GM21360 (cell line): ENCODE results near the gene FGF12.

Source experiments
- ATAC-seq: cut with Tn5 transposase; IDR thresholded peaks from one replicate; pipeline ENCODE4 v1.9.1; 2021; ENCODE audit warnings: mild to moderate bottlenecking, moderate library complexity; ENCODE audit not compliant: unreplicated experiment

Gene FGF12

GRCh38 chr3:192219926-192220325, 507.4 kb downstream of the FGF12 start:
- no peak for ATAC-seq

- ATAC-seq: no peak
Observed at GRCh38 chr3:192216067-192216466, 511.3 kb downstream of the FGF12 start.

GRCh38 chr3:192212979-192213378, 514.4 kb downstream of the FGF12 start:
- no peak for ATAC-seq

GRCh38 chr3:192212335-192212734, 515.0 kb downstream of the FGF12 start:
- ATAC-seq: no peak

GRCh38 chr3:192207651-192208050, 519.7 kb downstream of the FGF12 start:
- ATAC-seq: no peak

GRCh38 chr3:192207239-192207638, 520.1 kb downstream of the FGF12 start:
- no peak for ATAC-seq

- ATAC-seq: no peak
Observed at GRCh38 chr3:192194085-192194484, 533.3 kb downstream of the FGF12 start.

GRCh38 chr3:192188218-192188835, 539.0 kb downstream of the FGF12 start:
- peak; percentile 97 for ATAC-seq

GRCh38 chr3:192187485-192188051, 539.8 kb downstream of the FGF12 start:
- no peak for ATAC-seq

- ATAC-seq: no peak
Observed at GRCh38 chr3:192186498-192186897, 540.8 kb downstream of the FGF12 start.

- ATAC-seq: no peak
Observed at GRCh38 chr3:192186045-192186444, 541.3 kb downstream of the FGF12 start.

GRCh38 chr3:192183109-192183508, 544.2 kb downstream of the FGF12 start:
- ATAC-seq: no peak

GRCh38 chr3:192181151-192181550, 546.2 kb downstream of the FGF12 start:
- ATAC-seq: no peak

GRCh38 chr3:192177383-192177782, 550.0 kb downstream of the FGF12 start:
- no peak for ATAC-seq

GRCh38 chr3:192174283-192174682, 553.1 kb downstream of the FGF12 start:
- ATAC-seq: no peak

GRCh38 chr3:192171213-192171612, 556.1 kb downstream of the FGF12 start:
- ATAC-seq: no peak

- ATAC-seq: no peak
Observed at GRCh38 chr3:192170659-192171058, 556.7 kb downstream of the FGF12 start.

GRCh38 chr3:192170031-192170430, 557.3 kb downstream of the FGF12 start:
- no peak for ATAC-seq

- ATAC-seq: no peak
Observed at GRCh38 chr3:192169332-192169915, 557.9 kb downstream of the FGF12 start.

- ATAC-seq: no peak
Observed at GRCh38 chr3:192168202-192168601, 559.1 kb downstream of the FGF12 start.

GRCh38 chr3:192165552-192165951, 561.8 kb downstream of the FGF12 start:
- ATAC-seq: no peak

- ATAC-seq: no peak
Observed at GRCh38 chr3:192161661-192162060, 565.7 kb downstream of the FGF12 start.

GRCh38 chr3:192156382-192156781, 571.0 kb downstream of the FGF12 start:
- ATAC-seq: no peak
